Measurements from ENCODE around the gene MYMX. TPM values are rescaled to one million over a fixed set of nuclear protein-coding genes. Genes with fewer than 3 reads are reported as not detected.

The MYMX gene
- total RNA-seq, 1 experiment from 2014 or later, result 0.53 TPM

DNA sequence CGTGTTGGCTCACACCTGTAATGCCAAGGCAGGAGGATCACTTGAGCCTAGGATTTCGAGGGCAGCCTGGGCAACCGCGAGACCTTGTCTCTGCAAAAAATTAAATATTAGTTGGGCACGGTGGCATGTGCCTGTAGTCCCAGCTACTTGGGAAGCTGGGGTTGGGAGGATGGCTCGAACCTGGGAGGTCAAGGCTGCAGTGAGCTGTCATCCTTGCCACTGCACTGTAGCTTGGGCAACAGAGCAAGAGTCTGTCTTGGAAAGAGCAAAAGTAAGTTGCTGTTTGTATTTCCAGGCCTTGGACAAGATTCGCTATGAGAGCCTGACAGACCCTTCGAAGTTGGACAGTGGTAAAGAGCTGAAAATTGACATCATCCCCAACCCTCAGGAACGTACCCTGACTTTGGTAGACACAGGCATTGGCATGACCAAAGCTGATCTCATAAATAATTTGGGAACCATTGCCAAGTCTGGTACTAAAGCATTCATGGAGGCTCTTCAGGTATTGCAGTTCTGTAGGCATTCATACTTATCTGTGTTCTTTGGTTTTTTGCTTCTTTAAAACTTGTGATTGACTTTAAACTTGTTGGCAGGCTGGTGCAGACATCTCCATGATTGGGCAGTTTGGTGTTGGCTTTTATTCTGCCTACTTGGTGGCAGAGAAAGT, 32.5 kb downstream of the MYMX start:
- H3K27ac ChIP-seq, result no peak overlapping the region
- H3K27me3 ChIP-seq (replicated peaks), result no peaks in the 10 kb centered on the region
- DNase-seq (ENCODE audit: low read depth in 1 of 2, low spot score in 2 of 2), result no peak
- H3K9me3 ChIP-seq (replicated peaks), result no peaks in the 10 kb centered on the region
- peaks cover 24% of the 10 kb centered on the region for H3K4me1 ChIP-seq (replicated peaks)
- H3K36me3 ChIP-seq, result peaks cover 73% of the 10 kb centered on the region
- H3K4me3 ChIP-seq, result peak overlapping the region; percentile 71

DNA sequence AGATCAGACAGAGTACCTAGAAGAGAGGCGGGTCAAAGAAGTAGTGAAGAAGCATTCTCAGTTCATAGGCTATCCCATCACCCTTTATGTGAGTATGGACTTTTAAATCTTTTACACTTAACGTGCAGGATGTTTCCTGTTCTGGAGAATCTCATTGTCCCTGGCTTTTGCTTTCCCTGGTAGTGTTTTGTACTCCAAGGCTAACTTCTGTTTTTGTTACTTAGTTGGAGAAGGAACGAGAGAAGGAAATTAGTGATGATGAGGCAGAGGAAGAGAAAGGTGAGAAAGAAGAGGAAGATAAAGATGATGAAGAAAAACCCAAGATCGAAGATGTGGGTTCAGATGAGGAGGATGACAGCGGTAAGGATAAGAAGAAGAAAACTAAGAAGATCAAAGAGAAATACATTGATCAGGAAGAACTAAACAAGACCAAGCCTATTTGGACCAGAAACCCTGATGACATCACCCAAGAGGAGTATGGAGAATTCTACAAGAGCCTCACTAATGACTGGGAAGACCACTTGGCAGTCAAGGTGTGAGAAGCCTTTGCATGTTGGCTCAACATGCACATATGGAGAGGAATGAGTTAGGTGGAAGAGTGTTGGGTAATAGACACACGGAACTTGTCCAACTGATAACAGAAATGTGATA, 33.5 kb downstream of the MYMX start:
- no peak for DNase-seq (ENCODE audit: low read depth in 1 of 2, low spot score in 2 of 2)
- Histone ChIP-seq H3K27ac (no peak overlapping the region), H3K4me3 (no peak overlapping the region), H3K4me1 (replicated peaks) (peaks cover 24% of the 10 kb centered on the region), H3K36me3 (peaks cover 82% of the 10 kb centered on the region), H3K9me3 (replicated peaks) (no peaks in the 10 kb centered on the region), H3K27me3 (replicated peaks) (no peaks in the 10 kb centered on the region)

DNA sequence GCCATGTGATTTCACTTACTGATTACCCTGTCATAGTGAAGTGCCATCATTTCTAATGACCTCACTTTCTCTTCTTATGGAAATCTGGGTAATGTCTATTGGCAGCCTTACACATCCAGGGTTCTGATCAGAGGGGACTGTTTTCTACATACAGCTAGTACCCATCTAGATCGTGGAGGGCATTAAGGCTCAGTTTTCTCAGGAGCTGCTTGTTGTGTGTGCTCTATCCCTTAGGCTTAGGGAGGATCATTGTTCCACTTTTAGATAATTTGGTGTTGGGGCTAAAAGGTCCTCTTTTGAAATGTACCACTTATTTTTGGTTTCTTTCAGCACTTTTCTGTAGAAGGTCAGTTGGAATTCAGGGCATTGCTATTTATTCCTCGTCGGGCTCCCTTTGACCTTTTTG, 34.0 kb downstream of the MYMX start:
- no peak overlapping the region for H3K4me3 ChIP-seq
- no peak for DNase-seq (ENCODE audit: low read depth in 1 of 2, low spot score in 2 of 2)
- peaks cover 88% of the 10 kb centered on the region for H3K36me3 ChIP-seq
- no peaks in the 10 kb centered on the region for H3K9me3 ChIP-seq (replicated peaks)
- no peak overlapping the region for H3K27ac ChIP-seq
- peaks cover 22% of the 10 kb centered on the region for H3K4me1 ChIP-seq (replicated peaks)
- H3K27me3 ChIP-seq (replicated peaks), result no peaks in the 10 kb centered on the region

DNA sequence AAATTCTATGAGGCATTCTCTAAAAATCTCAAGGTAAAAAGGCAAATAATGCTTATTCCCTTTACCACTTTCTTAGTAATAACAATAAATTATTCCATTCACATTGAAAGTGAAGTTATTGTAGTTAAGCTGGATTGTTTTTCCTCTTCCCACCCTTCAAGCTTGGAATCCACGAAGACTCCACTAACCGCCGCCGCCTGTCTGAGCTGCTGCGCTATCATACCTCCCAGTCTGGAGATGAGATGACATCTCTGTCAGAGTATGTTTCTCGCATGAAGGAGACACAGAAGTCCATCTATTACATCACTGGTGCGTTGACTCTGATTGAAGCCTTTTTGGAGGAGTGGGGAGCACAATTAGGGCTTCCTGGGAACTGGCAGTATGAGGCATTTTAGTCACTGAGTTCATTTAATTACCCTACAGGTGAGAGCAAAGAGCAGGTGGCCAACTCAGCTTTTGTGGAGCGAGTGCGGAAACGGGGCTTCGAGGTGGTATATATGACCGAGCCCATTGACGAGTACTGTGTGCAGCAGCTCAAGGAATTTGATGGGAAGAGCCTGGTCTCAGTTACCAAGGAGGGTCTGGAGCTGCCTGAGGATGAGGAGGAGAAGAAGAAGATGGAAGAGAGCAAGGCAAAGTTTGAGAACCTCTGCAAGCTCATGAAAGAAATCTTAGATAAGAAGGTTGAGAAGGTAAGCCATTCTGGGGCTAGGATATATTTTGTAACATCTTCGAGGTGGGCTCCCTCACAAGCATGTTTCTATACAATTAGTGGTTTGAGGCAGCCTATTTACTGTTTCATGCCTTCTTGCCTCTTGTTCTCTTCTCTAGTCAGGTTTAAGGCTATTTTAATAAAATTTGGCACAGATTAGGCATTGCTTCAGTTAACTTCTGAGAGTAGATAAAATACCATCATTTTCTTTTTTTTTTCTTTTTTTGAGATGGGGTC, 35.1 kb downstream of the MYMX start:
- no peaks in the 10 kb centered on the region for H3K9me3 ChIP-seq (replicated peaks)
- H3K36me3 ChIP-seq, result peaks cover 97% of the 10 kb centered on the region
- no peaks in the 10 kb centered on the region for H3K27me3 ChIP-seq (replicated peaks)
- H3K4me3 ChIP-seq, result no peak overlapping the region
- no peak overlapping the region for H3K27ac ChIP-seq
- DNase-seq (ENCODE audit: low read depth in 1 of 2, low spot score in 2 of 2), result no peak
- H3K4me1 ChIP-seq (replicated peaks), result peaks cover 26% of the 10 kb centered on the region

DNA sequence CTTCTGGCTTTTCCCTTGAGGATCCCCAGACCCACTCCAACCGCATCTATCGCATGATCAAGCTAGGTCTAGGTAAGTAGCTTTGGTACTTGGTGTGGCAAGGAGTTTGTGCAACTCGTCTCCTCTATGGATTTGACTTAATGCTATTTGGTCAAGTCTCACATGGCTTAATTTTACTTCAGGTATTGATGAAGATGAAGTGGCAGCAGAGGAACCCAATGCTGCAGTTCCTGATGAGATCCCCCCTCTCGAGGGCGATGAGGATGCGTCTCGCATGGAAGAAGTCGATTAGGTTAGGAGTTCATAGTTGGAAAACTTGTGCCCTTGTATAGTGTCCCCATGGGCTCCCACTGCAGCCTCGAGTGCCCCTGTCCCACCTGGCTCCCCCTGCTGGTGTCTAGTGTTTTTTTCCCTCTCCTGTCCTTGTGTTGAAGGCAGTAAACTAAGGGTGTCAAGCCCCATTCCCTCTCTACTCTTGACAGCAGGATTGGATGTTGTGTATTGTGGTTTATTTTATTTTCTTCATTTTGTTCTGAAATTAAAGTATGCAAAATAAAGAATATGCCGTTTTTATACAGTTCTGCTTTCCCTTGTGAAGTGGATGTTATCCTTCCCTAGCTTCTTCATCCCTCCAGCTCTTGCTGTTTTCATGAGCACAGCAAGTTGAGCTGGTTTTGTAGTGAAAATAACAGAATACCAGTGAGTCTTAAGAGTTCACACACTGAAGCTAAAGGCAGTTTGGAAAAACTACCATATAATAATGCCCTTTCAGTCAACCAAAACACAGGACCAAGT, 36.8 kb downstream of the MYMX start:
- Histone ChIP-seq H3K9me3 (replicated peaks) (no peaks in the 10 kb centered on the region), H3K36me3 (peaks cover 96% of the 10 kb centered on the region), H3K4me1 (replicated peaks) (peaks cover 31% of the 10 kb centered on the region), H3K27ac (no peak overlapping the region), H3K4me3 (no peak overlapping the region), H3K27me3 (replicated peaks) (no peaks in the 10 kb centered on the region)
- peak in 1 of 2 experiments; percentile 69 for DNase-seq (ENCODE audit: low read depth in 1 of 2, low spot score in 2 of 2)

DNA sequence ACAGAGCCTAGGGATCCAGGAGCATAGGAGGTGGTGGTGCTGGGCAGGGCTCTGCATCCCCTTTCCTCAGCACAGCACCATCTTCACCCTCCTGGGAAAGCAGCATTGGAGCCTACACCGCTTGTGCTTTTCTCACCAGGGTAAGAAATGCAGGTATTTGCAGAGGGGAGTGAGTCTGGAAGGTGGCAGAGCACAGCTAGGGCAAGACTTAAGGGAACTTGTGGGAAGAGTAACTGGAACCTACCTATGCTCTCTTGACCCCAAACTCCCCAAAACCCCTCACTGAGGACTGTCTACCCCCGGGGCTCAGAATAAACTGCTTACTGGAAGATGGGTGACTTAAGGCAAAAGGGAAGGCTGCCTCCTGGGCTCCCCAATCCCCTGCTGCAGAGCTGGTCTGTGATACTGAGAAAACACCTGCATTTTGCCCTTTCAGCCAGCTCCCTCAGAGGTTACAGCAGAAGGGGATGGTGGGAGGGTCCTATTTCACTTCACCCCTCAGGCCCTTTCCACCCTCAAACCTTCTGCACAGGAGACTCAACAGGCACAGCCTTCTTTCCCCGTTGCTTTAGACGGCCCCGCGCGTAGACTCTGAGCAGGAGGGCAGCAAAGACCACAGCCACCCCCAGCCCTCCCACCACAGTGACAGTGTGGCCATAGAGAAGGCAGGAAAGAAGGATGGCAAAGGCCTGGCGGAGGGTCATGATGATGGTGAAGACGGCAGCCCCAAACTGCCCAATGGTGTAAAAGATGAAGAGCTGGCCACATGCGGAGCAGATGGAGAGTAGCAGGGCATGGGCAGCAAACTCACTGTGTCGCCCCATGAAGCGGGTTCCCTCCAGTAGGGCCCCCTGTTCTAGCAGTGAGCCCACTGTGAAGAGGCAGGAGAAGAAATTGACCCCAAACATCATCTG, 37.7 kb downstream of the MYMX start:
- Histone ChIP-seq H3K9me3 (replicated peaks) (no peaks in the 10 kb centered on the region), H3K4me1 (replicated peaks) (peaks cover 21% of the 10 kb centered on the region), H3K4me3 (no peak overlapping the region), H3K27ac (no peak overlapping the region), H3K36me3 (peaks cover 94% of the 10 kb centered on the region), H3K27me3 (replicated peaks) (no peaks in the 10 kb centered on the region)
- DNase-seq (ENCODE audit: low read depth in 1 of 2, low spot score in 2 of 2), result no peak

DNA sequence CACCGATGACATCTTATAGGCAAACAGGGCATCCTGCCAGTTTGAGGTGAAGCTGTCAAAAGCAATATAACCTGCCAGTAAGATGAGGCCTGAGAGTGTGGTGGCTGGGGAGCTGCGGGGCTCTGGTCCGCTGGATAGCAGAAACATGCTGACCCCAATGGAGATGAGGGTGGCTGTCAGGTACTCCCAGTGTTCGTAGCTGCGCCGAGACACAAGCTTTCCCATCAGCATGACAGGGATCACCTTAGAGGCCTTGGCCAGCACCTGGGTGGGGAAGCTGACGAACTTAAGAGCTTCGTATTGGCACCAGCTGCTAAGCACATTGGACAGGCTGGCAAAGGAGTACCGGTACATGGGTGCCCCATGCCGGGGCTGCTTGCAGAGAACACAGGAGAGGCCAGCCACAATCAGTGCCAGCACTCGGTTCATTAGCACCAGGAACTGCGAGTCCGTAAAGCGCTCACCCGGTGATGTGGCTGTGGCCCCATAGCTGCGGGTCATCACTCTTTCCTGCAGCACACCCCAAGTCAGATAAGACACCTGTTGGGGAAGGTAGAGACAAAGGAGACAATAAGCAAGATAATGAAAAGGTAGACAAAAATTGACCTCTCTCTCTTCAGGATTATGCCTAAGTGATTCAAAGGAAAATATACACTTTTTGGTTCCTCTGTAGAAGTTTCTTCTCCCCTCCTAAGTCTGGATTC, 38.5 kb downstream of the MYMX start:
- Histone ChIP-seq H3K9me3 (replicated peaks) (no peaks in the 10 kb centered on the region), H3K4me3 (no peak overlapping the region)
- no peak for DNase-seq (ENCODE audit: low read depth in 1 of 2, low spot score in 2 of 2)

DNA sequence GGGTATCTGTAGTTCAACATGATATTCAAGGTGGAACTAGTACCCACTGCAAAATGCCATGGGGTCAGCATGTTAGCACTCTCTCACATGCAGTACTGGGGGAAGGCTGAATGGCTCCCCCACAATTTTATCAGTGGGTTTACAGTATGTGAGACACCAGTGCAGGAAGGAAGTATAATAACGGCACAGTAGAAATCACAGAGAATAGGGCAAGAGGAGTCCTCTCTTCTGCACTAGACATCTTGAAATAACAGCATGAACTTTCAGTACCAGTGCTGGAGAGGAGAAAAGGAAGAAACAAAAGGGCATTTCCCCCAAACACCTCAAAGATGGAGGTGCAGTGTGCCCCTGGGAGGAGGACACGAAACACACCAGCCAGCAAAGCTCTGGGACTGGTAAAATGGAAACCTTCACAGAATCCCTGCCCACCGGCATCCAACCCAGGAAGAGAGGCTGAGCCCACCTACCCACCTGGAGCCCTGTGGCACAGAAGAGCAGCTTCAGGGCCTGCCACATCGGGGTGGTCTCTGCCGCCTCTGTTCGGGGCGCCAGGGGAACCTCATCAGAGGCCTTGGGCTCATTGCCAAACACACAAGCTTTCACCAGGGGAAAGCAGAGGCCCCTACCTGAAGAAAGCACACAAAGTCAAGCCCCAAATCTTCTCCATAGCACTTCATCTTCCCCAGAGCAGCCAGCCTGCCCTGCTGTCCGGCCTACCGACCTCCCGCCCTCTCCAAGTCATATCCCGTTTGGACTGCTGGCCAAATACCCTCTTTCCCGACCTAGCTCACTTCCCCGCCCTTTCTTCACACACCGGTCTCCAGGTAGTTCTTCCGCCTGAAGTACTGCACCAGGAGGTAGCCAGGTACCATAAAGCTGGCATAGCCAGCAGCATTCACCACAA, 39.4 kb downstream of the MYMX start:
- H3K27ac ChIP-seq, result no peak overlapping the region
- peaks cover 93% of the 10 kb centered on the region for H3K36me3 ChIP-seq
- peak overlapping the region; percentile 80 for H3K4me3 ChIP-seq
- H3K9me3 ChIP-seq (replicated peaks), result no peaks in the 10 kb centered on the region
- H3K27me3 ChIP-seq (replicated peaks), result no peaks in the 10 kb centered on the region
- peaks cover 16% of the 10 kb centered on the region for H3K4me1 ChIP-seq (replicated peaks)
- no peak for DNase-seq (ENCODE audit: low read depth in 1 of 2, low spot score in 2 of 2)

More for the DNA sequence above, 38.5 kb downstream of the MYMX start:
- Histone ChIP-seq H3K27ac (no peak overlapping the region), H3K36me3 (peaks cover 93% of the 10 kb centered on the region), H3K4me1 (replicated peaks) (peaks cover 16% of the 10 kb centered on the region), H3K27me3 (replicated peaks) (no peaks in the 10 kb centered on the region)

DNA sequence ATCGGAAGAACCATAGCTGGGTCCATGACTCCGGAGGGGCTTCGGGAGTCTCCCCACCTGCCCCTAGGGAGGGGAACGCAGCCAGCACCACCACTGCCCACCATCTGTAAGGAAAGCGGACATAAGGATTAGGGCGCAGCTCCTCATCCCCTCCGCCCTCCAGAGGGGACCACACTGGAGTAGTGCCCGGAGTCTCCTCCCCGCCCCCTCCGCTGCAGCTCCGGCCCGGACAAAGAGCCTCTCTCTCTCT, 40.0 kb downstream of the MYMX start:
- peaks cover 93% of the 10 kb centered on the region for H3K36me3 ChIP-seq
- H3K27ac ChIP-seq, result peak overlapping the region; percentile 65; the same call in 1 of the 2 replicates
- peak overlapping the region; percentile 80 for H3K4me3 ChIP-seq
- no peaks in the 10 kb centered on the region for H3K9me3 ChIP-seq (replicated peaks)
- peaks cover 16% of the 10 kb centered on the region for H3K4me1 ChIP-seq (replicated peaks)
- no peaks in the 10 kb centered on the region for H3K27me3 ChIP-seq (replicated peaks)
- DNase-seq (ENCODE audit: low read depth in 1 of 2, low spot score in 2 of 2), result no peak

DNA sequence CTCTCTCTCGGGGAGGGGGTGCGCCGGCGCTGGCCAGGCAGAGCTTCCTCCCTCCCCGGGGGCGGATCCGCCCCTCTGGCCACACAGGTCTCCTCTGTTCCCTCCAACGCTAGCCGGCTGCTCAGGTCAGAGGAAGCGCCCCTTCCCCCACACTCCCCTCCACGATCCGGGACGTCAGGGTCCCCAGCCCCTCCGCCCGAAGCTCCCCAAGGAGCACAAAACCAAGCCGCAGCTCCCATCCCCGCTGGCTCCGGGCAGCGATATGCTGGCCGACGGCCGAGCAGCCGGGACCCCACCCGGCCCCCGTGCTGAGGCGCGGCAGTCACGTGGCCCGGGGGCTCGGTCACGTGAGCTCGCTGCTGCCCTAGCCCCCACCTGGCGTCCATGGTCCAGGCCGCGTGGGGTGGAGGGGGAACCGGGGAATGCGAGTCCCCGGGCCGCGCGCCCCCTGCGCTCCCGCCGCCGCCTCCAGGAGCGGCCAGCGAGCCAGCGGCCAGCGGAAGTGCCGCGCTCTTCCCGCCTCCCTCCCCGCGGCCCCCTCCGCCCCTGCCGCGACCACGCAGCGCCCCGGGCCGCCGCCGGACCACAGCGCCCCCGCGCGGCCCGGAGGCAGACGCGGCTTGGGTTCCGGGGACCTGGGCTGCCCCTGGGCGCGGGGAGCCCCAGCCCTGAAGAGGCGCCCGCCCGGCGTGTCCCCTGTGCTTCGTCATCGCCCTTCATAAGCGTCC, 40.5 kb downstream of the MYMX start, which contains the start of gene SLC35B2:
SLC35B2 (minus strand) TSS at position 504 of the 728 bp plus-strand sequence; CDS start at position 386, 118 bp downstream.
- H3K4me1 ChIP-seq (replicated peaks), result peaks cover 16% of the 10 kb centered on the region
- peak within 1 kb of the TSS; percentile 80 for H3K4me3 ChIP-seq
- no peaks in the 10 kb centered on the region for H3K27me3 ChIP-seq (replicated peaks)
- H3K27ac ChIP-seq, result peak within 1 kb of the TSS; percentile 65
- no peaks in the 10 kb centered on the region for H3K9me3 ChIP-seq (replicated peaks)
- DNase-seq (ENCODE audit: low read depth in 1 of 2, low spot score in 2 of 2), result peak; percentile 77 to 81
- peaks cover 93% of the 10 kb centered on the region for H3K36me3 ChIP-seq

DNA sequence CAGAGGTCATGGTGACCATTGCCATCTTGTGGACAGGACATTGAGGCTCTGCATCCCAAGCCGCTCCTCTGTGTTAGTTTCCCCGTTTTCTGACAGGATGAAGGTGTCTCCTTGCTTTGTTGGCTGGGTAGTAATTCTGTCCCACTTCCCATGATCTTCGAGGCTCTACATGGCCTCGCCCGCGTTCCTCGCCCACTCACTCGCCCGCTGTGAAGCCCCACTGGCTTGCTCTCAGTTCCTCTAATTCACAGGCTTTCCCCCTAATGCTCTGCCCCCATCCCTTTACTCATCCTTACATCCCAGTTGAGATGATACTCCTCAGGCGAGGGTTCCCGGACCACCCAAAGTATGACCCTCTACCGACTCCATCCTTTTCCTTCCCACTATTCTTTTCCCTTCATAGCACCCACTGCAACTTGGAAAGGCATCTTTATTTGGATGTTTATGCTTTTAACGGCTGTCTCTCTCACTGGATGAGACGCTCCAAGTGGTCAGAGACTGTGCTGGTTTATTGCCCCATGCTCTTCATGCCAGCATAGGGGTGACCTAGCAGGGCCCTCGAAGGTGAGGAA, 41.1 kb downstream of the MYMX start:
- no peaks in the 10 kb centered on the region for H3K27me3 ChIP-seq (replicated peaks)
- peaks cover 93% of the 10 kb centered on the region for H3K36me3 ChIP-seq
- peak overlapping the region; percentile 80 for H3K4me3 ChIP-seq
- peak overlapping the region; percentile 23 for H3K27ac ChIP-seq
- no peak for DNase-seq (ENCODE audit: low read depth in 1 of 2, low spot score in 2 of 2)
- no peaks in the 10 kb centered on the region for H3K9me3 ChIP-seq (replicated peaks)
- peaks cover 22% of the 10 kb centered on the region for H3K4me1 ChIP-seq (replicated peaks)
